ENCODE results near the gene GATA6.
"Not testable (repeated sequence)": the region's sequence is repeated elsewhere in the genome, so short reads cannot be mapped to it uniquely, and the experiment has no call there.

GATA6 gene

GRCh38 chr18:22213333-22213973 is 44.1 kb downstream of the GATA6 start:
- DNase-seq = no peak

- no peak for DNase-seq
Observed at GRCh38 chr18:22214731-22215528, 45.5 kb downstream of the GATA6 start.

GRCh38 chr18:22218835-22219234 is 49.4 kb downstream of the GATA6 start:
- no peak for DNase-seq

- DNase-seq = no peak
Observed at GRCh38 chr18:22219568-22220355, 50.4 kb downstream of the GATA6 start.

GRCh38 chr18:22220585-22220984 is 51.2 kb downstream of the GATA6 start:
- not testable (repeated sequence) for DNase-seq

- DNase-seq = no peak
Observed at GRCh38 chr18:22221350-22221749, 52.0 kb downstream of the GATA6 start.

- DNase-seq = no peak
Observed at GRCh38 chr18:22223254-22223964, 54.0 kb downstream of the GATA6 start.

- no peak for DNase-seq
Observed at GRCh38 chr18:22223965-22224322, 54.6 kb downstream of the GATA6 start.

GRCh38 chr18:22224339-22224738 is 55.0 kb downstream of the GATA6 start:
- no peak for DNase-seq

- DNase-seq = no peak
Observed at GRCh38 chr18:22226801-22227200, 57.4 kb downstream of the GATA6 start.

- DNase-seq = no peak
Observed at GRCh38 chr18:22228976-22229375, 59.6 kb downstream of the GATA6 start.

- no peak for DNase-seq
Observed at GRCh38 chr18:22229456-22230124, 60.2 kb downstream of the GATA6 start.

- no peak for DNase-seq
Observed at GRCh38 chr18:22230471-22230945, 61.1 kb downstream of the GATA6 start.

GRCh38 chr18:22233266-22233665 is 63.9 kb downstream of the GATA6 start:
- DNase-seq = no peak

- no peak for DNase-seq
Observed at GRCh38 chr18:22238036-22238435, 68.6 kb downstream of the GATA6 start.

- no peak for DNase-seq
Observed at GRCh38 chr18:22238681-22239080, 69.3 kb downstream of the GATA6 start.

GRCh38 chr18:22241921-22242361 is 72.6 kb downstream of the GATA6 start:
- no peak for DNase-seq

- DNase-seq = no peak
Observed at GRCh38 chr18:22243513-22243912, 74.1 kb downstream of the GATA6 start.

GRCh38 chr18:22250026-22250425 is 80.6 kb downstream of the GATA6 start:
- DNase-seq = no peak

- no peak for DNase-seq
Observed at GRCh38 chr18:22250591-22250996, 81.2 kb downstream of the GATA6 start.

Measured in AML-193 (cell line).